IPS-NIHi7 (cell line): Measurements from ENCODE around the gene WBP1.
"Not testable (repeated sequence)": the region's sequence is repeated elsewhere in the genome, so short reads cannot be mapped to it uniquely, and the experiment has no call there.

Source experiments
- DNase-seq: peaks from one replicate; pipeline ENCODE4 v3.0.0; 2012; ENCODE audit warnings: mixed read lengths; ENCODE audit errors: extremely low spot score

Gene WBP1

DNA sequence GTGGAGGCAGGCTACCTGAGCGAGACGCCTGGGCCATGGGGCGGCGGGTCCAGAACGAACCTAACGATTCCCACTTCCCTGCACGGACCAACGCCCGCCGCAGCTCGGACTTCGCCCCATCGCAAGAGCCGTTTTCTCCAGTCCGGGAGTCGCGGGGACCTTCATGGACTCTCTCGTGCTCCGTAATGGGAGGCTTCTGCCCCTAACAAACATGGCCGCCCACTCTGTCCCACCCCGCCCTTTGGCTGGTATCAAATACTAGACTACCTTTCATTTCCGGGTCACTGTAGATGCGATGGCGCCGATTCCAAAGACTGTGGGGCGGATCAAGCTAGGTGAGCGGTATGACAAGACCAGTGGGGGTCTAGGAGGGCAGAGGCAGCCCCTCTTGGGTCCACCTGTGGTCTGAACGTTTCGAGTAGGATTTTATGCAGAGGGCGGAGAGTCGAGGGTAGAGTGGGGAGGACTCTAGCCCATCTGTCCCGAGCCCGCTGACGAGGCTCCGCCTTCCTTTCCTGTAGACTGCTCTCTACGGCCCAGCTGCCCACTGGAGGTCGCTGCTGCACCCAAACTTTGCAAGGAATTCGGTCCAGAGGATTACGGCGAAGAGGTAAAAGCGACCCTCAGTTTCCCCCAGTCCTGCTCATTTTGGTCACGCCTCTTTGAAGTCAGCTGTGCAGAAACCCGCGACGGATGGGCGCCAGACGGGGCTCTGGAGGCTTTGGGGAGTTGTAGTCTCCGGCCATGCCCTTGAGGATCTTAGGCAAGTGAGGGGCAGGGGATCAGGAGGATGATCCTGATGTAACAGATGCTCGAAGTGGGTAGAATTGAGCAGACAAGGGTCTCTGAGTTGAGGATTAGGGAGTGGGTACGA is 24.8 kb downstream of the WBP1 start, which contains the start of the genes CCDC142 and TTC31:
Gene CCDC142, minus strand, starts transcription at position 198 of the 874 bp plus-strand sequence. Its CDS starts 161 bp downstream, at position 37.
Gene TTC31, plus strand, starts transcription at position 281 of the 874 bp plus-strand sequence. Its CDS starts 15 bp downstream, at position 296.
- DNase-seq: peak; percentile 91

DNA sequence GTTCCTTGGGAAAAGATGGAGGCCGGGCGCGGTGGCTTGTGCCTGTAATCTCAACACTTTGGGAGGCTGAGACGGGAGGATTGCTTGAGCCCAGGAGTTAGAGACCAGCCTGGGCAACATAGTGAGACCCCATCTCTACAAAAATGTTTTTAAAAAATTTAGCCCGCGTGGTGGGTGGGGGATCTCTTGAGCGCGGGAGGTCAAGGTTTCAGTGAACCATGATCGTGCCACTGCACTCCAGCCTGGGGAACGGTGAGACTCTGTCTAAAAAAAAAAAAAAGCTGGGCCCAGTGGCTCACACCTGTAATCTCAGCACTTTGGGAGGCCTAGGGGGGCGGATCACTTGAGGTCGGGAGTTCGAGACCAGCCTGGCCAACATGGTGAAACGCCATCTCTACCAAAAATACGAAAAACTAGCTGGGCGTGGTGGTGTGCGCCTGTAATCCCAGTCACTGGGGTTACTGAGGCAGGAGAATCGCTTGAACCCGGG is 25.5 kb downstream of the WBP1 start:
- not testable (repeated sequence) for DNase-seq

DNA sequence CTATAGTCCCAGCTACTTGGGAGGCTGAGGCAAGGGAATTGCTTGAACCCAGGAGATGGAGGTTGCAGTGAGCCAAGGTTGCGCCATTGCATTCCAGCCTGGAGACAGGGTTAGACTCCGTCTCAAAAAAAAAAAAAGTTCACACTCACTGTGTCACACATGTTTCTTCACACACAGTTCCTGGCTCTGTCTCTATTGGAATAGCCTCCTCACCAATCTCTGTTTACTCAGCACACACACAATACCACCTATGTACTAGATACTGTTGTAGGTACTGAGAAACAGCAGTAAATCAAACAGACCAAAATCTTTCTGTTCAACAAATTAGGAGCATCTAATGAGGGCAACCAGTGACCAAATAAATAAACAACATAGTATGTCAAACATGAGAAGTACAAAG is 27.9 kb downstream of the WBP1 start:
- DNase-seq: no peak

DNA sequence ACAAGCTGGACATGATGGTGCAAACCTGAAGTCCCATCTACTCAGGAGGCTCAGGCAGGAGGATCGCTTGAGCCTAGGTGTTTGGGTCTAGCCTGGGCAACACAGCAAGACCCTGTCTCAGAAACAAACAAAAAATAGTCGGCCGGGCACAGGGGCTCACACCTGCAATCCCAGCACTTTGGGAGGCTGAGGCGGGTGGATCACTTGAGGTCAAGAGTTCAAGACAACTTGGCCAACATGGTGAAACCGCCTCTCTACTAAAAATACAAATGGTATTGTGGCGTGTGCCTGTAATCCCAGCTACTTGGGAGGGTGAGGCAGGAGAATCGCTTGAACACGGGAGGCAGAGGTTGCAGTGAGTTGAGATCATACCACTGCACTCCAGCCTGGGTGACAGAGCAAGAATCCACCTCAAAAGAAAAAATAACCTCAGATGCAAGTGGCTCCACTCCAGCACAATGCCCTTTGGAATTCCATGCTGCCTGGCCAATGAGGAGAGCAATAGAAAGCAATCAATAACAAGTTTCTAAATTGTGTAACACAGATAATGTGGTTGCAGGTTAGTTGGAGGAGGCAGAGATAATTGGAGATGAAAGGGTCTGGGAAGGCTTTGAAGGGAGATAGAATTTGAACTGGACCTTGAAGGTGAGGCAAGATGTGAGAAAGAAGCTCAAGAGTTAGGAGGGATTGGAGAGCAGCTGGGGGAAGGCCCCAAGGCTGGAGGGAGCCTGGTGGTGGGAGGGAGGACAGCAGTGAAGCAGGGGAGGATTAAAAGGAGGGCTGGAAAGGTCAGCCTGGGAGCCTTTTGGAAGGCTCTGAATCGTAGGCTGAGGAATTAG is 30.6 kb downstream of the WBP1 start:
- no peak for DNase-seq

DNA sequence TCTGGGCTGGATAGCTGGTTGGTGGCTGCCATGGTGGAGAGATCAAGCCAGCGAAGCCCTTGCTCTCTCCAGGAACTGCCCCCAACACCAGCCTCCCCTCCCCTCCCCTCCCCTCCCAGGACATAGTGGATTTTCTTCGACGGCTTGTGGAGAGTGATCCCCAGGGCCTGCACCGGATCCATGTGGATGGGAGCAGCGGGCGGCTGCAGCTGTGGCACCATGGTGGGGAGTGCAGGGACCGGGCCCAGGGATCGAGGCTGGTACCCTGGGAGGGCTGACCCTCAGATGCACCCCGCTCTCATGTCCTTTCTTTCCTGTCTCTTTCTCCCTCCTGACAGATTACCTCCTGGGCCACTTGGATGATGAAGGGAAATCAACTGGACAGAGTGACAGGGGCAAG is 31.7 kb downstream of the WBP1 start:
- DNase-seq: no peak

DNA sequence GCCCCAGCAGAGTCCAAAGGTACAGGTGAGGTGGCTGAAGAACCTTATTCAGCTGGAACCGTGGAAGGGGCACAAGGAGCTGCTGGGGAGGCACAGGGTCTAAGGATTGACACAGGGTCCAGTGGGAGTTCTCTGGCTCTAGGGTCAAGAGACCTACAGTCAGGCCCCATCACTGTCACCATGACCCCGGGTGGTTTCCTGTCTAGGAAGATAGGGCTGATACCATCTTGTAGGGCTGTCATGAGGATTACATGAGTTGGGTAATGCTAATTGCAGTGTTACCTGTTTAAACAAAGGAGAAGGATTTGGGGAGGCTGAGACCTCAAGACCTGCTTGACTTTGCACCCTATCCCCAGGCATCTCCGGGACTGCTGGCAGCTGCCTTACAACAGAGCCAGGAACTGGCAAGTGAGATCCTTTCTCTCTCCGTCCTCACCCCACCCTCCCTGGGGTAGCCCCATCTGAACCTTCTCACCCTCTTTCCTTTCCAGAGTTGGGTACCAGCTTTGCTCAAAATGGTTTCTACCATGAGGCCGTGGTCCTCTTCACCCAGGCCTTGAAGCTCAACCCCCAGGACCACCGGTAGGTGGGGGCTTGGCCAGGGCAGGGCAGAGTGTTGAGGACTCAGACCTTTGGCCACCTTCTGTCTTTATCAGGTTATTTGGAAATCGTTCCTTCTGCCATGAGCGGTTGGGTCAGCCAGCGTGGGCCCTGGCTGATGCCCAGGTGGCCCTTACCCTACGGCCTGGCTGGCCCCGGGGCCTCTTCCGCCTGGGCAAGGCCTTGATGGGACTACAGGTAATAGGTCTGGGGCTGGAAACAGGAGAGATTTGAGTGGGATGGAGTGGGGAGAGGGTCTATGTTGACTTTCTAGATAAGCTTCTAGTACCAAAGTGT is 33.7 kb downstream of the WBP1 start:
- DNase-seq: no peak

DNA sequence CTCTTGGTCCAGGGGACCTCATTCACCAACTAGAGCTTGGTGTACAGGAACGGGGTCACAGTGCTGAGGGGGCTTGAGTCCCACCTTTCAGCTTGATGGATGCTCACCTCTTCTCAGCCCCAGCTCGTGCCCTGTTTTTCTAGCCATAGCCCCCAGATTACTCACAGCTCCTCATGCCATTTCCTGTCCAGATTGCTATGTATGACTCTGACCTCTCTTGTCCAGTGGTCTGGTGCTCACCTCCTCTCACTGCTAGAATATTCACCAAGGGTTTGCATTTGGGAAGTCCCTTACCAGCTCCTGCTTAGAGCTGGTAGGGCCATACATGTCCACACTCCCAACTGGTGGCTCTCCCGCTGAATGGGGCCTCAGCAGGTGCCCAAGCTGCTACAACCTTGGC is 35.3 kb downstream of the WBP1 start:
- DNase-seq: no peak

DNA sequence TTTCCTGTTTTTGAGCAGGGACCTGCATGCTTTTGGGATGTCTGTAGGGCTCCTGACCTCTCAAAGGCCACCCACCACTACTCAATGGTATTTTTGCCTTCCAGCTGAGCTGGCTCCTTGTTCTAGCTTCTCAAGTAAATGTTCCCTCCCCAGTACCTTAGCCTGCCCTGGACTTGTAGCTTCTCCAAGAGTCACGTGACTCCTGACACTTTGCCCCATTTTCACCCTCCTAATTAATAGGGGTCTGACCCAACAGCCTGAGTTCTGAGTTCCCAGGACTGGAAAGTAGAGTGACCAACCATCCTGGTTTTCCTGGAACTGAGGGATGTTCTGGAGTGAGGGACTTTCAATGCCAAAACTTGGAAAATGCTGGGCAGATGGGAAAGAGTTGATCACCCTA is 37.2 kb downstream of the WBP1 start:
- no peak for DNase-seq

DNA sequence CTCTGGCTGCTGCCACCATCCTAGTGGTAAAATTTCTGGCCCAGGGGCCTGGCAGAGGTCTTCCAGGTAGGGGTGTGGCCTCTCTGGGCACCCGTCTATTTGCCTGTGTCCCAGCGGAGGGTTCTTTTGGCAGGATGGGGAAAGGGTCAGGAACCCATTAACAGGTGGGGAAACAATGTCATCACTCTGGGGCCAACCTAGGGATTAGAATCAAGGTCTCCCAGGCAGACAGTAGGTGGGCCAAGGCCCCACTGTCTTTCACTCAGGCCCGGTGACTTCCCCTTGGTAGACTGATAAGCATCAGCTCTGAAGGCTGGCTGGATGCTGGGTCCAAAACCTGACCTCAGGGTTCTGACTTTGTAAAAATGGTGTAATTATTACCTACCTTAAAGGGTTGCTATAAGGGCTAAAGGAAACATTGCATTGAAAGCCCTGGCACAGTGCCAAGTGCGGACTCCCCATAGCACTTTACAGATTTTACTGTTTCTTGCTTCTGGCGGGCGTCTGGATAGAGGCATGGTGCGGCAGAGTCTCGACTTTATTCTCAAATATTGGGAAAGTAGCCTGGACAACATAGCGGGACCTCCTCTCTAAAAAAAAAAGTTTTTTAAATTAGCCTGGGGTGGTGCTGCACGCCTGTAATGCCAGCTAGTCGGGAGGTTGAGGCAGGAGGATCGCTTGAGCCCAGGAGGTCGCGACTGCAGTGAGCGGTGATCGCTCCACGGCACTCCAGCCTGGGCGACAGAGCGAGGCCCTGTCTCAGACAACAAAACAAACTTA is 38.9 kb downstream of the WBP1 start:
- no peak for DNase-seq

DNA sequence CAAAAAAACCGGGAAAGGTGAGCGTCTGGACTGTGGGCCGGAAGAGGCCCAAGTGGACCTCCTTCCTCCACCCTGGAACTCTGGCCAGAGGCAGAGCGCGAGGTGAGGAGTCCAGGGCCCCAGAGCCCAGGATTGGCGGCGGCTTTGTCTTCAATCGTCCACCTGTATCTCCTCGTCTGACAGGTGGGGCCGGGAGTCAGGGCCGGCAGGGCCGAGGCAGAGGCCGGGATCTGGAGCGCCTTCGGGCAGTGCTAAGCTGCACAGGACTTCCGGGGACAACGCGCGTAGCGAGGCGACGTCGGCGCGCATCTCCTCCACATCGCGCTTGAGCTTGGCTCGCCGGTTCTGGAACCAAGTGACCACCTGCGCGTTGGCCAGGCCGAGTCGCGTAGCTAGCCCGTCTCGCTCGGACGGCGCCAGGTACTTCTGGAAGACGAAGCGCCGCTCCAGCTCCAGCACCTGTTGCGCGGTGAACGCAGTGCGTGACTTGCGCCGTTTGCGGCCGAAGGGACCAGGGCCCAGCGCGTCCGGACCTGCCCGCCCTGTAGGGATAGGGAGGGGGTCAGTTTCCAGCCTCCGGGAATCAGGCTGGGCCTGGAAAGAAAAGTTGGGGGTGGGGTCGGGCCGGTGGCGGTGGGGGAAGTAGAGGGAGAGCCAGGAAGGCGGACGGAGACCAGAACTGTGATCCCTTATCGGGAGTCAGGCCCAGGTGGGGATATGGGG is 39.7 kb downstream of the WBP1 start:
- DNase-seq: peak; percentile 37

DNA sequence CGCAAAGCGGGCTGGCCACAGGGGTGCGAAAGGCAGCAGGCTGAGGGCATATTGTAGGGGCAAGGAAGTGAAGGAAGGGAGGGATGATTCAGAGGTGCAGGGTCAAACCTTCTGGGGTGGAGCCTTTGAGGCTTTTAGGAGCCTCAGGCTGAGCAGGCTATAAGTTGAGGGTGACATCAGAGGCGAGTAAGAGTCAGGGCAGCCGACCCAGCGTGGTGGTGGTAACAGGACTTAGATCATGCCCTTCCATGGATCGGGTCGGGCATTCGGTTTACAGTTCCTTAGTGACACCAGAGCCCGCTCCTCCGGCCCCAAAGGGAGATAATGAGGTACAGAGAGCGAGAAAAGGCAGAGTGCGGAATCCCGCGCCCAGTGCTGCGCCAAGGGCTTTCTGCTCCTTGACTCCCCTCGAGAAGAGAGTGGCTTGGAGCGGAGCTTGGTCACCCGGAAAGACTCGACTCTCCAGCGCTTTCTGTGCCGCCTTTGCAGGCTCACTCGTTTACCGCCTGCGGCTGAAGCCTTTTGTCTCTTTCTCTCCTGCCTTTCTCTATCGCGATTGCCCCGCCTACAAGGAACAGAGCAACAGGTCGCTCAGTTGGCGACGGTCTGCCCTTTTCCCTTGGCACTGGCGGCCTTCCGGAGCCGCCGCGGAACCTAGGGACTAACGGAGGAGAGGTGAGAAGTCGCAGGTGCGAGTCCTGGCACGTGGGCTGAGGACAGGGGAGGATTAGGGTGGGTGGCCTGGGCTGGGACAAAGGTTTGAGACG is 40.4 kb downstream of the WBP1 start:
- peak; percentile 45 for DNase-seq

DNA sequence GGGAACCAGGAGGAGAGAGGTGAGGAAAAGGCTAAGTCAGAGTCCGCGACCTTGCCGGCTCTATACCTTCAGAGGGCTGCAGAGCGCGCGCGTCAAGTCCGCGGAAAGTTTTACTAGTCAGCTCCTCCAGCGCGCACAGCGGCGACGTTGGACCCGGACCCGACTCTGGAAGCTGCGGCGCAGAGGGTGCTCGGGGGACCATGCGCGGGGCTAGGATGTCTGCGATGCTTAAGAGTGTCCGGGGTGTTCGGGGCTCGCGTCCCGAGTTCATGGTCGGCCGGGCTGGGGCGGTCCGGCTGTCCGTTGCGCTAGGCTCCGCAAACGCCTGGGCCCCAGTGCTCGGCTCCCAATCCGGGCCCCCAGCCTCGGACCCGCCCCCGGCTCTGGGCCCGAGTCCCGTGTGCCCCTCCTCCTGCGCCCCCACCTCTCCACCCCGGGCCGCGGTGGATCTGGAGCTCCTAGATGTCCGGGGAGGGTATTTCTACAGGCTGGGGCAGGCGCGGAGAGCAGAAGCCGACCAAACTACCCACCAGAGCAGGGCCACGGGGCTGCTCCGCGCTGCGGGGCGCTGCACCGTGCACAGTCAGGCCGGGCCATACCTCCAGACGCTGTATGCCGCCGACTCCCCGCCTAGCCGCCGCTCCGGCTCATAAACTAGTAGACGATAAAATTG is 41.2 kb downstream of the WBP1 start, which contains the start of gene LBX2:
Gene LBX2, minus strand, starts transcription at position 337 of the 673 bp plus-strand sequence. Its CDS starts 66 bp downstream, at position 271.
- DNase-seq: peak; percentile 29

DNA sequence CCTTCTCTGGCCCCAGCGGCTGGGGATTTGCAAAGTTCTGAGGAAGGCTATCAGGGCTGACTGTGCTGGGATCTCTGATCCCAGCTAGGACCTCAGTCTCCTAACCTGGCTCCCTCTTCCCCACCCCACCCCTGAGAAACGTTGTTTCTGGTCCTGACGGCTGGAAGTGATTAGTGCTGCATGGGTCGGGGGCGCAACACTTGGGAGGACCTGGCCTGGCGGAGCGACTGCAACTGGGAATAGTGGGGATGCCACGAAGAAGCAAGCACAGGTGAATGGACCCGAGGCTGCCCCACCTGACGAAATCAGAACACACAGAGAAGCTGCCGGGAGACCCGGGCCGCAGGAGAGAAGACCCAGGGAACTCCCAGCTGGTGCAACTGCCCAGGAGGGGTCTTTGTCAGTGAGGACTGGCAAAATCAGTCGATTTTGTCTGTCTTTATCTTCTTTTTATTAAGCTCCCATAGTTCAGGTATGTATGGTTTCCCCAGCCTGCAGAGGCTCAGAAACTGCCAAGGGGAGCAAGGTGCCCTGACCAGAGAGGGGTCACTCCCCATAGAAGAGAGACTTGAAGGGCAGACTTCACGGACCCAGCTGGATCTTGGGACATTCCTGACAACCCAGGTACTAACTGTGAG is 41.8 kb downstream of the WBP1 start:
- DNase-seq: no peak

DNA sequence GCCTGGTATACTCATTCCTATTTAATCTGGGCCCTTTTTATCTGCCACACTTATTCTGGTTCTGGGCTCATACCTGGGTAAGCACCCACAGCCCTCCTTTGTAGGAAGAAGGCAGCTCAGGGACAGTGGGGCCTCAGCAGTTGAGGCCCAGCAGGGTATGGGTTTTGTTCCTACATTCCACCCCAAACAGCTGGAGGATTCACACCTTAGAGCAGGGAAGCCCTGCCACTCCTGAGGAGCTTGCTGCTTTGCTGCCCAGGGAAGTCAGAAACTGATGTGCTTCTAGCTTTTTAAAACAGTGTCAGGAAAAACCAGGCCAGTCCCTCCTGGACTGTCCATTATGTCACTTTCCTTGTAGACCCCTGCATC is 42.3 kb downstream of the WBP1 start:
- no peak for DNase-seq

DNA sequence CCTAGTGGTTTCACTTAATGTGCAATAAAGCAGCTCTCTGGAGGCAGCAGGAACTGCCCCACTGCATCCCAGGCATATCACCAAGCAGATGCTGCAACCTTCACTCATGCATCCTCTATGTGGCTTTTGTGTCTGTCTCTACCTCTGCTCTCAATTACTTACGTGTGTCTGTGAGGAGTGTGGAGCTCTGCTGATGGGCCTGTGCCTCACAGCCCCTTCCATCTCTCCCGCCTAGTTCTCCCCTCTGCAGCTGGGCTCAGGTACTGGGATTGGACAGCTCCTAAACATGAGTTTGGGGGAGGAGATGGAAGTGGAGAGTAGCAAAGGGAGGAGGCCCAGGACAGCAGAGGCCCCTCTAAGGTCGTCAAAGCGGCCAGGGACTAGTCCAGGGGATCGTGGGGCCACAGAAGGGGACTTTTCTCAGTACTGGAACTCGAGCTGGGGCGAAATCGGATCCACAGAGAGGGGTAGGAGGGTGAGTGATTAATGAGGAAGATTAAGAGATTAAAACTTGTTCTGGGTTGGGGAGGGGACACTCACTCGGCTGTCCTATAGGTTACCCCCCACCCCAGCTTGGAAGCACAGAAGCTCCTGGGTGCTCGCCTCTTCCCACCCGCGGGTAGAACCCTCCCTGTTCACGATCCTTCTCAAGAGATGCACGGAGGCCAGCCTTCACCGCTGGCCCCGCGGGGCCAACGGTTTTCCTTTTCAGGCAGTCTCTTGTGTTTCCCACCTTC is 43.3 kb downstream of the WBP1 start:
- peak; percentile 22 for DNase-seq

DNA sequence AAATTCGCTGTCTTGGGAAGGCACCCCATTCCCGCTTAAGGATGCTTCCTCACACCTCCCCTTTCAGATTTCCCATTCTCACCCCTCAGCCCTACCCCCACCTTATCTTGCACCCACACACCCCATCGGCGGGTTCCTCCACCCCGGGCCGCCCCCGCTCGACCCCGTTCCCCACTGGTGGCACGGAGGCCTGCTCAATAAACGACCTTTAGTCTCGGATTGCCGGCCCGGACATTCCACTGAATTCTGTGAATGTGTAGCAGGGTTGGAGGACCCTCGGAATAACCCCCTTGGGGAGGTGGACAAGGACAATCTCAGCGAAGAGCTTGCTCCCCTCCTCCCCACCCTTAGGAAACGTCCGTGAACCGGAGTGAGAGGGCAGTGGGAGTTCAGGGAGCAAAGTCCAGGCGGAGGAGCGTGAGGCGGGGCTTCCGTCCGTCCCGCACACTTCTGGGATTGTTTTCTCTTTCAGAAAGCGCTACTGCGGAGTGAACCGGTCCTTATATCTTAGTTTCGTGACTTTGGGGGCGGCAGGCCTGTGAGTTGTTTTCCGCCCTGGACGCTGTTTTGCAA is 44.0 kb downstream of the WBP1 start:
- no peak for DNase-seq
